PC-9 (cell line): ENCODE data around the gene RBM10. TPM values are rescaled to one million over a fixed set of nuclear protein-coding genes. Genes with fewer than 3 reads are reported as not detected.
"Not testable (repeated sequence)": the region's sequence is repeated elsewhere in the genome, so short reads cannot be mapped to it uniquely, and the experiment has no call there.

Experiments used
- BruUV-seq: library from RNA; stranded (reverse); fragments of 400-500 nt; replicated peaks from 2 replicates; lab custom pipeline; 2021; lab: Mats Ljungman, UMichigan
- CTCF ChIA-PET: fragments of 300-600 bp; sonication (Branson Sonifier 250); formaldehyde crosslinking; loops from one replicate; lab custom pipeline; 2022; ENCODE audit warnings: antibody characterized with exemption; lab: Charles Lee
- POLR2A ChIA-PET: fragments of 300-600 bp; sonication (Branson Sonifier 250); formaldehyde crosslinking; loops from one replicate; lab custom pipeline; 2022; ENCODE audit warnings: antibody characterized with exemption; ENCODE audit not compliant: unreplicated experiment; lab: Charles Lee
- DNase-seq, 2 experiments: peaks; one replicate each; pipeline versions ENCODE4 v3.0.0 to v3.0.0-alpha.2; 2015 to 2022; ENCODE audit warnings: mixed read lengths in 1 of 2
- H2AFZ ChIP-seq: fragments of 200-600 bp; sonication (generic); 2 replicates; pipeline ENCODE4 v1.8.1; 2017; ENCODE audit warnings: antibody characterized with exemption
- H3F3A ChIP-seq: fragments of 200-600 bp; sonication (generic); 2 replicates; pipeline ENCODE4 v1.8.1; 2017; ENCODE audit warnings: antibody characterized with exemption, mild to moderate bottlenecking, low read depth; ENCODE audit not compliant: insufficient read depth
- H3K27ac ChIP-seq: fragments of 200-600 bp; sonication (generic); 2 replicates; pipeline ENCODE4 v1.6.1; 2016; ENCODE audit warnings: mixed run types
- H3K27me3 ChIP-seq: fragments of 200-600 bp; sonication (generic); 2 replicates; pipeline ENCODE4 v1.6.1; 2016; ENCODE audit warnings: low read depth, mixed run types; ENCODE audit not compliant: insufficient read depth
- H3K36me3 ChIP-seq: fragments of 200-600 bp; sonication (generic); 2 replicates; pipeline ENCODE4 v1.6.1; 2016; ENCODE audit warnings: low read depth, mixed run types
- H3K4me1 ChIP-seq: fragments of 200-600 bp; sonication (generic); replicated peaks from 2 replicates; pipeline ENCODE4 v1.6.1; 2016; ENCODE audit warnings: mixed run types; ENCODE audit not compliant: insufficient read depth
- H3K4me2 ChIP-seq: fragments of 200-600 bp; sonication (generic); 2 replicates; pipeline ENCODE4 v1.6.1; 2017; ENCODE audit warnings: mixed run types
- H3K4me3 ChIP-seq: fragments of 200-600 bp; sonication (generic); 2 replicates; pipeline ENCODE4 v1.6.1; 2016; ENCODE audit warnings: mixed run types
- H3K79me2 ChIP-seq: fragments of 200-600 bp; sonication (generic); 2 replicates; pipeline ENCODE4 v1.6.1; 2017; ENCODE audit warnings: low read depth, mixed run types
- H3K9me2 ChIP-seq: fragments of 200-600 bp; sonication (generic); 2 replicates; pipeline ENCODE4 v1.8.1; 2017; ENCODE audit warnings: mild to moderate bottlenecking; ENCODE audit not compliant: insufficient read depth
- H3K9me3 ChIP-seq: fragments of 200-600 bp; sonication (generic); 2 replicates; pipeline ENCODE4 v1.8.1; 2016; ENCODE audit warnings: low read depth; ENCODE audit not compliant: insufficient read depth
- H4K20me1 ChIP-seq: fragments of 200-600 bp; sonication (generic); 2 replicates; pipeline ENCODE4 v1.8.1; 2017; ENCODE audit not compliant: insufficient read depth
- CTCF ChIP-seq: fragments of 200-600 bp; sonication (generic); conservative IDR thresholded peaks from 2 replicates; pipeline ENCODE4 v1.6.1; 2017; ENCODE audit warnings: mixed run types, antibody characterized with exemption, mild to moderate bottlenecking, moderate library complexity
- EZH2 ChIP-seq: fragments of 200-600 bp; sonication (generic); IDR thresholded peaks from 2 replicates; pipeline ENCODE4 v1.8.0; 2017; ENCODE audit warnings: antibody characterized with exemption, low read depth
- intact Hi-C: fragments of 100-400 bp; cut with micrococcal nuclease; formaldehyde crosslinking; loops from one replicate; pipeline ENCODE4 v1.10.0; 2022; ENCODE audit not compliant: unreplicated experiment
- total RNA-seq: library from RNA; stranded (reverse); gene quantifications from 2 replicates; pipeline ENCODE4 v1.2.3, GENCODE V29; 2021

The RBM10 gene
- total RNA-seq, 1 experiment from 2014 or later, result 34.8 TPM

- DNase-seq, result no peak
- Histone ChIP-seq H3K9me3 (no peaks in the 10 kb centered on the region), H4K20me1 (no peaks in the 10 kb centered on the region), H3K79me2 (no peaks in the 10 kb centered on the region), H3K9me2 (no peaks in the 10 kb centered on the region), H3K4me3 (peak overlapping the region; percentile 59; the same call in 1 of the 2 replicates), H3K27ac (no peak overlapping the region), H3K36me3 (no peaks in the 10 kb centered on the region), H3K4me2 (peak overlapping the region; percentile 44; the same call in 1 of the 2 replicates), H3F3A (no peaks in the 10 kb centered on the region), H3K4me1 (no peaks in the 10 kb centered on the region), H3K27me3 (no peaks in the 10 kb centered on the region), H2AFZ (no peak overlapping the region)
- TF ChIP-seq CTCF (no peak), EZH2 (no peak)
- BruUV-seq, result no TSS peak
- intact Hi-C loops, result no loop called here
- CTCF ChIA-PET, result no interaction called here
- POLR2A ChIA-PET, result interaction anchor here (0.6 kb wide), 1 partner anchor 15 kb away, joined by 9 read pairs; the partner anchor contains the start of gene RBM10
These were observed 15.1 kb upstream of the RBM10 start for GRCh38 chrX:47129899-47130358.

GRCh38 chrX:47133493-47133892 is 11.5 kb upstream of the RBM10 start:
- H3K36me3 ChIP-seq, result no peaks in the 10 kb centered on the region
- intact Hi-C loops, result no loop called here
- H3K4me3 ChIP-seq, result no peak overlapping the region
- no peak overlapping the region for H2AFZ ChIP-seq
- BruUV-seq, result no TSS peak
- CTCF ChIA-PET, result interaction anchor here (1.0 kb wide), 1 partner anchor 11 kb away, joined by 3 read pairs; the partner anchor contains the start of gene NDUFB11
- no peaks in the 10 kb centered on the region for H3F3A ChIP-seq
- no peaks in the 10 kb centered on the region for H4K20me1 ChIP-seq
- no peak for TF ChIP-seq CTCF
- no peak for TF ChIP-seq EZH2
- no peak for DNase-seq
- no peaks in the 10 kb centered on the region for H3K27me3 ChIP-seq
- POLR2A ChIA-PET, result no interaction called here
- H3K4me2 ChIP-seq, result no peak overlapping the region
- H3K9me3 ChIP-seq, result no peaks in the 10 kb centered on the region
- no peak overlapping the region for H3K27ac ChIP-seq
- no peaks in the 10 kb centered on the region for H3K4me1 ChIP-seq
- H3K79me2 ChIP-seq, result no peaks in the 10 kb centered on the region
- H3K9me2 ChIP-seq, result no peaks in the 10 kb centered on the region

GRCh38 chrX:47135650-47136049 is 9.4 kb upstream of the RBM10 start:
- H3K9me3 ChIP-seq, BruUV-seq, intact Hi-C loops, H3K9me2 ChIP-seq, H3K27me3 ChIP-seq, H2AFZ ChIP-seq, H3K27ac ChIP-seq, H3K79me2 ChIP-seq, H3K4me1 ChIP-seq, POLR2A ChIA-PET, CTCF ChIA-PET, H4K20me1 ChIP-seq, H3K4me3 ChIP-seq, H3K36me3 ChIP-seq, H3F3A ChIP-seq, DNase-seq, H3K4me2 ChIP-seq: not testable (repeated sequence)

- no peaks in the 10 kb centered on the region for H4K20me1 ChIP-seq
- ChIA-PET CTCF (no interaction called here), POLR2A (no interaction called here)
- no peaks in the 10 kb centered on the region for H3K36me3 ChIP-seq
- H3K79me2 ChIP-seq, result no peaks in the 10 kb centered on the region
- no TSS peak for BruUV-seq
- H3K27ac ChIP-seq, result no peak overlapping the region
- no peak overlapping the region for H3K4me3 ChIP-seq
- no peak overlapping the region for H2AFZ ChIP-seq
- DNase-seq, result no peak
- no peaks in the 10 kb centered on the region for H3F3A ChIP-seq
- intact Hi-C loops, result no loop called here
- no peaks in the 10 kb centered on the region for H3K9me3 ChIP-seq
- H3K9me2 ChIP-seq, result no peaks in the 10 kb centered on the region
- no peaks in the 10 kb centered on the region for H3K4me1 ChIP-seq
- TF ChIP-seq CTCF (no peak), EZH2 (no peak)
- no peak overlapping the region for H3K4me2 ChIP-seq
- no peaks in the 10 kb centered on the region for H3K27me3 ChIP-seq
These were observed 6.8 kb upstream of the RBM10 start for GRCh38 chrX:47138171-47138570.
